ELF-1 (cell line): ENCODE results near the gene UPK3A.
"Not testable (repeated sequence)": the region's sequence is repeated elsewhere in the genome, so short reads cannot be mapped to it uniquely, and the experiment has no call there.

ENCODE experiments used
- DNase-seq: peaks from one replicate; pipeline ENCODE4 v3.0.0-alpha.2; 2016; ENCODE audit warnings: low read depth, low spot score

The UPK3A gene

GRCh38 chr22:45281010-45281409 lies 3.7 kb upstream of the UPK3A start:
- DNase-seq, result no peak

GRCh38 chr22:45285263-45286058 lies 712 bp downstream of the UPK3A start:
- no peak for DNase-seq

- DNase-seq, result no peak
These were observed 2.3 kb downstream of the UPK3A start for GRCh38 chr22:45286854-45287551.

GRCh38 chr22:45290410-45290936 lies 5.7 kb downstream of the UPK3A start:
- peak; percentile 64 for DNase-seq

- DNase-seq, result no peak
These were observed 6.5 kb downstream of the UPK3A start for GRCh38 chr22:45291061-45291930.

- DNase-seq, result no peak
These were observed 7.2 kb downstream of the UPK3A start for GRCh38 chr22:45291931-45292290.

- no peak for DNase-seq
These were observed 8.1 kb downstream of the UPK3A start for GRCh38 chr22:45292731-45293442.

- no peak for DNase-seq
These were observed 9.3 kb downstream of the UPK3A start for GRCh38 chr22:45294030-45294429.

GRCh38 chr22:45295004-45295403 lies 10.3 kb downstream of the UPK3A start:
- not testable (repeated sequence) for DNase-seq

GRCh38 chr22:45295492-45295891 lies 10.7 kb downstream of the UPK3A start:
- DNase-seq, result no peak

- DNase-seq, result no peak
These were observed 12.0 kb downstream of the UPK3A start for GRCh38 chr22:45296628-45297297.

- DNase-seq, result no peak
These were observed 14.3 kb downstream of the UPK3A start for GRCh38 chr22:45298934-45299505.

- no peak for DNase-seq
These were observed 18.0 kb downstream of the UPK3A start for GRCh38 chr22:45302751-45303150.

GRCh38 chr22:45303181-45303580 lies 18.4 kb downstream of the UPK3A start:
- DNase-seq, result no peak

- no peak for DNase-seq
These were observed 20.2 kb downstream of the UPK3A start for GRCh38 chr22:45304971-45305370.

GRCh38 chr22:45305456-45306075 lies 20.8 kb downstream of the UPK3A start:
- DNase-seq, result no peak

GRCh38 chr22:45306139-45306538 lies 21.4 kb downstream of the UPK3A start:
- DNase-seq, result no peak

- DNase-seq, result no peak
These were observed 23.7 kb downstream of the UPK3A start for GRCh38 chr22:45308391-45308956.

GRCh38 chr22:45308957-45309421 lies 24.2 kb downstream of the UPK3A start:
- peak; percentile 49 for DNase-seq
